Small intestine (tissue), 7 donors: ENCODE measurements around the gene WDR91. TPM values are rescaled to one million over a fixed set of nuclear protein-coding genes. Genes with fewer than 3 reads are reported as not detected.
"Not testable (repeated sequence)": the region's sequence is repeated elsewhere in the genome, so short reads cannot be mapped to it uniquely, and the experiment has no call there.

Experiments used
- DNase-seq, 2 donors: peaks; one replicate each; pipeline versions ENCODE4 v3.0.0 to v3.0.0-alpha.2; 2013
- FAIRE-seq: peaks from 2 replicates; lab custom pipeline; 2012; peaks lifted over from hg19 to GRCh38; lab: Jason Lieb, UNC
- H3K27ac ChIP-seq, 3 donors: one replicate each; pipeline ENCODE4 v1.5.1; 2013; ENCODE audit warnings: low read length in 2 of 3, mild to moderate bottlenecking in 2 of 3, control low read depth in 1 of 3, inconsistent platforms in 1 of 3, low read depth in 1 of 3, moderate library complexity in 1 of 3
- H3K27me3 ChIP-seq, 3 donors: one replicate each; pipeline ENCODE4 v1.6.1; 2013; ENCODE audit warnings: low read length in 3 of 3, inconsistent platforms in 1 of 3; ENCODE audit not compliant: control insufficient read depth in 3 of 3, insufficient read depth in 3 of 3
- H3K36me3 ChIP-seq, 3 donors: one replicate each; pipeline ENCODE4 v1.6.1; 2013; ENCODE audit warnings: low read length in 3 of 3, inconsistent platforms in 1 of 3, low read depth in 1 of 3, mild to moderate bottlenecking in 1 of 3, moderate library complexity in 1 of 3; ENCODE audit not compliant: control insufficient read depth in 3 of 3, insufficient read depth in 2 of 3
- H3K4me1 ChIP-seq, 3 donors: one replicate each; pipeline ENCODE4 v1.6.1; 2013; ENCODE audit warnings: low read length in 2 of 3, inconsistent platforms in 1 of 3, low read depth in 1 of 3, mild to moderate bottlenecking in 1 of 3, moderate library complexity in 1 of 3; ENCODE audit not compliant: control insufficient read depth in 3 of 3, insufficient read depth in 2 of 3
- H3K4me3 ChIP-seq, 3 donors: one replicate each; pipeline ENCODE4 v1.5.1; 2013; ENCODE audit warnings: low read length in 3 of 3, control low read depth in 1 of 3, inconsistent platforms in 1 of 3, low read depth in 1 of 3, mild to moderate bottlenecking in 1 of 3, moderate library complexity in 1 of 3
- H3K9me3 ChIP-seq, 2 donors: one replicate each; pipeline ENCODE4 v1.6.1; 2013; ENCODE audit warnings: low read depth in 1 of 2, low read length in 1 of 2; ENCODE audit not compliant: control insufficient read depth in 2 of 2, insufficient read depth in 1 of 2
- WGBS, 3 donors: extraction: QIAGEN DNeasy Blood & Tissue Kit; methylation state at CpG; one replicate each; pipeline ENCODE4 v1.1.7; 2013; 5-methylcytosine and 5-hydroxymethylcytosine counted together
- polyA plus RNA-seq, 4 donors: library from polyadenylated mRNA; stranded (reverse) in 3 of 4; unstranded in 1 of 4; fragments of 200-250 nt in 3 of 4; fragments of 120-200 nt in 1 of 4; gene quantifications; one replicate each; pipeline versions ENCODE4 v1.2.1 to v1.2.3, GENCODE V29; 2013
- donor health status: healthy with polysubstance abuse.
- donor health status: control.
- donor health status: control.
- donor health status: Bipolar disorder and iron deficiency.
- donor health status: healthy.

The WDR91 gene
- polyA plus RNA-seq, 4 donors, result 2.7 to 5.8 (median 4.5) TPM

GRCh38 chr7:135175931-135176330 lies 35.4 kb downstream of the WDR91 start:
- no peak overlapping the region for H3K27ac ChIP-seq
- no peaks in the 10 kb centered on the region for H3K4me1 ChIP-seq
- no peak for FAIRE-seq
- WGBS, 3 donors, result 91 to 93% (median 93%) methylated on average over 6 of the region's 6 CpGs
- peaks cover 0 to 2% (median 0%) of the 10 kb centered on the region in 3 donors for H3K36me3 ChIP-seq
- H3K4me3 ChIP-seq, result no peak overlapping the region
- H3K9me3 ChIP-seq, result peaks cover 2 to 19% of the 10 kb centered on the region in 2 donors
- DNase-seq, result no peak
- no peaks in the 10 kb centered on the region for H3K27me3 ChIP-seq

GRCh38 chr7:135174941-135175340 lies 36.4 kb downstream of the WDR91 start:
- FAIRE-seq, result no peak
- Histone ChIP-seq H3K4me1 (no peaks in the 10 kb centered on the region), H3K36me3 (no peaks in the 10 kb centered on the region), H3K27ac (no peak overlapping the region), H3K27me3 (no peaks in the 10 kb centered on the region), H3K4me3 (no peak overlapping the region), H3K9me3 (peaks cover 0 to 10% of the 10 kb centered on the region in 2 donors)
- WGBS, 3 donors, result 93 to 94% (median 93%) methylated on average over 7 of the region's 7 CpGs
- DNase-seq, result no peak

DNA sequence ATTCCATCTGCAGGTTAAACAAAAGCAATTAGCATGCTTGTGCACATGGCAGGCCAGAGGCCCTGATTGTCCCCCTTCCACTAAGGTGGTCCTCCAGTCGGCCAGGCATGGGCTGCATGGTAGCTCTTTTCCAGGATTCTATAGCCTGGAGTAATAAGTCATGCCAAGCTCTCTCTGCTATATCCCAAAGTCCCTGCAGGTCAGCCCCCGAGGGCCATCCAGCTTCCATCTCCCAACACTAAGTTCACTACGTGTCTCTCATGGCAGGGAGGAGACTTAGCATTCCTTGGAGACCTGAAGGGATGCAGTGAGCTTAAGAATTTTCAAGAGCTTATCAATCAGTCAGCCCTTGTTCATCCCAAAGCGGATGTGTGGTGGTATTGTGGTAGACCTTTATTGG lies 37.4 kb downstream of the WDR91 start:
- not testable (repeated sequence) for H3K9me3 ChIP-seq, H3K4me1 ChIP-seq, H3K36me3 ChIP-seq, H3K4me3 ChIP-seq, FAIRE-seq, H3K27ac ChIP-seq, DNase-seq, H3K27me3 ChIP-seq
- WGBS, 3 donors, result 86 to 89% (median 86%) methylated on average over 4 of the region's 4 CpGs

DNA sequence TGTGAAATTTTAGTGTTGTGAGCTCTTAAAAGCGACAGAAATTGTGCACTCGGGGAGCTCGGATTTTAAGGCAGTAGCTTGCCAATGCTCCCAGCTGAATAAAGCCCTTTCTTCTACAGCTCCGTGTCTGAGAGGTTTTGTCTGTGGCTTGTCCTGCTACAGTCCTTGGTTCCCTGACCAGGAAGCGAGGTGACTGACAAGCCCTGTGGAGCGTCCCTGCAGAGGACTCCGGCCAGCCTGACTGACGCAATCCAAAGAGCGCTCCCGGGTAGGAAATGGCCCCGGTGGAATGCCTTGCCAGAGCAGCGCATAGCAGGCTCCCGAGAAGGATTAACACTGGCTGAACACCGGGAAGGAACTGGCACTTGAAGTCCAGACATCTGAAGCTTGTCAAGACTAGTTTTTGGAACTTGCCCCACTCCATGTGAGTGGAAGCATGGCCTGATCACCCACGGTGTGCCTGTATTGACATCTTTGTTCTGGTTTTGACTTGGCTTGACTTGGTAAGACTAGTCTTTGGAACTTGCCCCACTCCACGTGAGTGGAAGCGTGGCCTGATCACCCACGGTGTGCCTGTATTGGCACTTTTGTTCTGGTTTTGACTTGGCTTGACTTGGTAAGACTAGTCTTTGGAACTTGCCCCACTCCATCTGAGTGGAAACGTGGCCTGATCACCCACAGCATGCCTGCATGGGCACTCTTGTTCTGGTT lies 39.6 kb downstream of the WDR91 start:
- peaks cover 0 to 21% (median 2%) of the 10 kb centered on the region in 3 donors for H3K36me3 ChIP-seq
- FAIRE-seq, H3K4me3 ChIP-seq, H3K9me3 ChIP-seq, DNase-seq, H3K27me3 ChIP-seq: not testable (repeated sequence)
- peak overlapping the region in 2 of 3 donors; percentile 33 to 68 for H3K27ac ChIP-seq
- 67 to 92% (median 80%) methylated on average over 19 of the region's 19 CpGs for WGBS, 3 donors
- peaks cover 1 to 15% (median 7%) of the 10 kb centered on the region in 3 donors for H3K4me1 ChIP-seq

DNA sequence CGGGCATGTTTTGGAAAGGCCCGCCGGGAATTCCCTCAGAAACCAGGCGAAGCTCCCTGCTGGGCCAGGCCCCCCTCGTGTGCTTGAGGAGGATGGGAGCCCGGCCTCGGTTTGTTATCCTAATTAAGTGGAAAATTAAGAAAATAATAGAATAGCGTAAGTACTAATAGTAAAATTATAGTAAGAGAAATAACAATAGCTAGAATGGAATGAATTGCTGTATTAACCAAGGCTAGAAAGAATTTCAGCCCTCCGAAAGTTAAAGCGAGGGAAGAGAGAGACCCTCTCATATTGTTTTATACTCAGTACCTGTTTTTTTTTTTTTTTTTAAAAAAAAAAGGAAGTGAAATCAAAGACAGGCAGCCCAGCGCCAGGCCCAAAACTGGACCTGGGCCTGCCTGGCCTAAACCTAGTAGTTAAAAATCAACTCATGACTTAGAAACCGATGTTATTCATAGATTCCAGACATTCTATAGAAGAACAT lies 40.3 kb downstream of the WDR91 start:
- not testable (repeated sequence) for FAIRE-seq, H3K27me3 ChIP-seq, H3K9me3 ChIP-seq, DNase-seq
- Histone ChIP-seq H3K27ac (peak overlapping the region; percentile 97 to 99 (median 98)), H3K36me3 (peaks cover 3 to 28% (median 6%) of the 10 kb centered on the region in 3 donors), H3K4me1 (peaks cover 1 to 15% (median 7%) of the 10 kb centered on the region in 3 donors), H3K4me3 (peak overlapping the region; percentile 9 to 92 (median 33))
- 21 to 31% (median 23%) methylated on average over 12 of the region's 12 CpGs for WGBS, 3 donors

GRCh38 chr7:135170274-135170997 lies 40.9 kb downstream of the WDR91 start, which contains the start of gene CYREN:
TSS of gene CYREN (minus strand) at chr7:135170707. CDS start at chr7:135168922, 1,785 bp downstream.
- Histone ChIP-seq H3K4me1 (peaks cover 1 to 15% (median 7%) of the 10 kb centered on the region in 3 donors), H3K9me3 (no peaks in the 10 kb centered on the region), H3K27me3 (no peaks in the 10 kb centered on the region), H3K36me3 (peaks cover 5 to 33% (median 6%) of the 10 kb centered on the region in 3 donors), H3K27ac (peak within 1 kb of the TSS; percentile 97 to 99 (median 98)), H3K4me3 (peak within 1 kb of the TSS; percentile 86 to 92 (median 88))
- DNase-seq, result peak; percentile 94 to 96
- no peak for FAIRE-seq
- 0% methylated on average over 49 to 77 of the region's 77 CpGs for WGBS, 3 donors

- Histone ChIP-seq H3K9me3 (no peaks in the 10 kb centered on the region), H3K27ac (peak overlapping the region; percentile 97 to 99 (median 98)), H3K4me1 (peaks cover 1 to 15% (median 7%) of the 10 kb centered on the region in 3 donors), H3K36me3 (peaks cover 6 to 38% (median 8%) of the 10 kb centered on the region in 3 donors), H3K27me3 (no peaks in the 10 kb centered on the region), H3K4me3 (peak overlapping the region; percentile 86 to 92 (median 88))
- FAIRE-seq (no peak), DNase-seq (no peak)
- 1 to 2% (median 1%) methylated on average over 15 to 17 of the region's 17 CpGs for WGBS, 3 donors
Measured at GRCh38 chr7:135169964-135170273, 41.4 kb downstream of the WDR91 start.
